Activated naive CD8-positive, alpha-beta T cell treated with anti-CD3 and anti-CD28 coated beads, Interleukin-2, amount 50 U/mL, for 24 hours (primary cell): ENCODE results near the gene RNU6-7.

Experiments used
- ATAC-seq: fragments of 150-1000 bp; cut with Tn5 transposase; one replicate; pipeline ENCODE4 v1.10.0; 2021
- DNase-seq: peaks from one replicate; pipeline ENCODE4 v3.0.0; 2021
- H3K27ac Mint-ChIP-seq: one replicate; pipeline ENCODE4 v1.8.0; 2021; ENCODE audit warnings: mild to moderate bottlenecking, mixed read lengths
- H3K27me3 Mint-ChIP-seq: one replicate; pipeline ENCODE4 v1.8.0; 2021; ENCODE audit warnings: mixed read lengths
- H3K36me3 Mint-ChIP-seq: one replicate; pipeline ENCODE4 v1.8.0; 2021; ENCODE audit warnings: low read depth, mixed read lengths
- H3K4me1 Mint-ChIP-seq: one replicate; pipeline ENCODE4 v1.8.0; 2021; ENCODE audit warnings: mixed read lengths
- H3K4me3 Mint-ChIP-seq: one replicate; pipeline ENCODE4 v1.8.0; 2021; ENCODE audit warnings: mild to moderate bottlenecking, moderate library complexity, mixed read lengths
- H3K9me3 Mint-ChIP-seq: one replicate; pipeline ENCODE4 v1.8.0; 2021; ENCODE audit warnings: mixed read lengths

The RNU6-7 gene

DNA sequence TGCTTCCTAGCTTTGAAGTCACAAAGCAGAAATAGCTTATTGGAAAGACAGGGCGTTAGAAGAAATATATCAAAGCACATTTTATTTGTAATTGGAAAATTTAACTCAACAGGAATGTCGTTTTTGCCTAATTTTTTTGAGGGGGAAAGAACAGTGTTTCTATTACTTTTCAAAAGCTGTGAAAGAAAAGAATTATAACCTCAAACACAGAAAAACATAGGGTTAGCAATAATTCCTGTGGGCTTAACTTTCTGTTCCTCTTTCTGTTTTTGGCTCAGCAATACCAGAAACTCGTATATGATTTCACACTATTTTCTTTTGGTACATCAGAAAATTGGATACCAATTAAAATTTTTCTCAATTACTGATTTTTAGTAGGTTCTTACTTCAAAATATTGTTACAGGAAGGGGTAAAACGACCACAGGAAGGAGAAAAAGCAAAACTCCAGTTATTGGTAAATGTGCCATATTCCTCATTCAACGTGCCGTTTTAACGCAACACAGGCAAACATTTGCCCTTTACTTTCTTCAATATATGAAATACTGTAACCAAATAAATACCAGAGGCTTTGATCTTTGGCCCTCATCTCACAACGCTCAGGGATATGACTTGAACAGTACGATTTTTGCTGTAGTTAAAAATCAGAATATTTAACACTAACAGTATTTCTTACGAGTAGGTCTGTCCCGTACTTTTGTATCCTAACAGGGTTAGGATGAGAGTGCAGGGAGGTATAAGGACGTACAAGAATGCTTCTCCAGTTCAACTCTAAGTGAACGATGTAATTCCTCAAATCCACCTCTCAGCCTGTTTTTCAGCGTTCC, 1.3 kb upstream of the RNU6-7 start:
- H3K27ac Mint-ChIP-seq, result peak overlapping the region; percentile 100
- peaks cover 5% of the 10 kb centered on the region for H3K27me3 Mint-ChIP-seq
- DNase-seq (no peak), ATAC-seq (no peak)
- H3K9me3 Mint-ChIP-seq, result no peaks in the 10 kb centered on the region
- no peaks in the 10 kb centered on the region for H3K36me3 Mint-ChIP-seq
- H3K4me1 Mint-ChIP-seq, result peaks cover 57% of the 10 kb centered on the region
- peak overlapping the region; percentile 85 for H3K4me3 Mint-ChIP-seq

GRCh38 chr14:32201193-32201815, 541 bp upstream of the RNU6-7 start:
- H3K27ac Mint-ChIP-seq, result peak overlapping the region; percentile 100
- H3K4me1 Mint-ChIP-seq, result peaks cover 64% of the 10 kb centered on the region
- no peaks in the 10 kb centered on the region for H3K36me3 Mint-ChIP-seq
- DNase-seq (peak; percentile 85), ATAC-seq (peak; percentile 56)
- peak overlapping the region; percentile 85 for H3K4me3 Mint-ChIP-seq
- H3K9me3 Mint-ChIP-seq, result no peaks in the 10 kb centered on the region
- peaks cover 5% of the 10 kb centered on the region for H3K27me3 Mint-ChIP-seq

DNA sequence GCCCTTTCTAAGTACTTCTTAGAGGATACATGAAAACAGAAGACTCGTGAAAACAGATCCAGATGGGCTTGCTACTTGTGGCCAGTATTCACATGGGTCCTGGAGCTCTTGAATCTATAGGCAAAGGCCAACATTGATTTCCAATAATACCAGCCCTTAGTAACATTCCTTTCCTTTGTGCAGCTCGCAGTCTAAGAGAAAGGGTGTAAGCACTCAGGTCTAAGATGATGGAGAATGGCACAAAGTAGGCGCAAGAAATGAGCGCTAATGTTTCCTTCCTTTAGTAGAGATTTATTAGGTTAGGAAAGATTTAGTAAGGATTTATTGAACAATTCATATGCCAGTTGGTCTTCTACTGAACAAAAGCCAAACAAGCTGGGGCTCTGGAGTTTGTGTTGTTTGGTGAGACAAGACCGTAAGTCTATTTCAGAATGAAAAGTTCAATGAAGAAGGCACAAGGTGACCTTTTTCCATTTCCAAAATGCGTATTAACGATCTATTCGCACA, 699 bp downstream of the RNU6-7 start:
- H3K4me3 Mint-ChIP-seq, result peak overlapping the region; percentile 85
- no peaks in the 10 kb centered on the region for H3K9me3 Mint-ChIP-seq
- DNase-seq (no peak), ATAC-seq (no peak)
- H3K4me1 Mint-ChIP-seq, result peaks cover 66% of the 10 kb centered on the region
- H3K27ac Mint-ChIP-seq, result peak overlapping the region; percentile 100
- no peaks in the 10 kb centered on the region for H3K36me3 Mint-ChIP-seq
- H3K27me3 Mint-ChIP-seq, result peaks cover 7% of the 10 kb centered on the region

DNA sequence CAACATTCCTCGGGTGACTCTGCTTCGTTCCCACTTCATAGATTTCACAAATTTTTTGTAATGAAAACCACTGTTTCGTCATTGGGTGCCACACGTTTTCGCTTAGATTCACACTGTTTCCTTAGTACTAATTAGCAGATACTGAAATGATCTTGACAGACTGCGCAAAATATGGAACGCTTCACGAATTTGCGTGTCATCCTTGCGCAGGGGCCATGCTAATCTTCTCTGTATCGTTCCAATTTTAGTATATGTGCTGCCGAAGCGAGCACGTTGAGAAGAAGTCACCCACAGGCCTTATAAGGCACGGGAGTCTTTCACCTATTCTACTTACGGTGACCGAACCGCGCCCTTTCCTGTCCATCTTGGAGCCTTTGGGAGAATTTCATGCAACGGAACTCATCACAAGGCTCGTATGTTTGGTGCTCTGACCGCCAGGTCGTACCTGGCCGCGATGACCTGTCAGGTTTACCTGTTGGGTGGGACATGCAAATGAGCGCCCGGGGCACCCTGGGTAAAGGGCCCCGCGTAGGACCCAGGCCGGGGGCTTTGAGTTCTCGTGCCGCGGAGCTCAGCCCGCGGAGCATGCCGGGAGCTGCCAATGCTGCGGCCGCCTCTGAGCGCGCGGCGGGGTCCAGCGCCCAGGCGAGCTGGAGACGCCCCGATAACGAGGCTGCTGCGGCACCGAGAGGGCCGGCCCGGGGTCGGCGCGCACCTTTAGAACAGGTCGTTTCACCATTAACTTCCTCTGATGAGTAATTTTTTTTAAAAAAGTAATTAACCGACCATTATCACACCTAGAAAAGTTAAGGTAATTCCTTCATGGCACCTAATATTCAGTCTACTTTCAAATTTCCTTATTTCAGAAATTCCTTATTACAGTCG, 1.4 kb downstream of the RNU6-7 start, which contains the start of gene RNU6-8:
TSS of gene RNU6-8 (minus strand) at position 272 of the 885 bp plus-strand sequence.
- ATAC-seq (peak; percentile 82), DNase-seq (peak; percentile 85)
- H3K27ac Mint-ChIP-seq, result peak within 1 kb of the TSS; percentile 100
- peak within 1 kb of the TSS; percentile 85 for H3K4me3 Mint-ChIP-seq
- H3K36me3 Mint-ChIP-seq, result no peaks in the 10 kb centered on the region
- H3K4me1 Mint-ChIP-seq, result peaks cover 61% of the 10 kb centered on the region
- no peaks in the 10 kb centered on the region for H3K9me3 Mint-ChIP-seq
- H3K27me3 Mint-ChIP-seq, result peaks cover 5% of the 10 kb centered on the region

GRCh38 chr14:32203928-32204357, 2.1 kb downstream of the RNU6-7 start:
- no peaks in the 10 kb centered on the region for H3K36me3 Mint-ChIP-seq
- peak overlapping the region; percentile 100 for H3K27ac Mint-ChIP-seq
- H3K4me3 Mint-ChIP-seq, result peak overlapping the region; percentile 85
- no peaks in the 10 kb centered on the region for H3K9me3 Mint-ChIP-seq
- peaks cover 61% of the 10 kb centered on the region for H3K4me1 Mint-ChIP-seq
- DNase-seq (peak; percentile 7), ATAC-seq (no peak)
- H3K27me3 Mint-ChIP-seq, result peaks cover 5% of the 10 kb centered on the region

DNA sequence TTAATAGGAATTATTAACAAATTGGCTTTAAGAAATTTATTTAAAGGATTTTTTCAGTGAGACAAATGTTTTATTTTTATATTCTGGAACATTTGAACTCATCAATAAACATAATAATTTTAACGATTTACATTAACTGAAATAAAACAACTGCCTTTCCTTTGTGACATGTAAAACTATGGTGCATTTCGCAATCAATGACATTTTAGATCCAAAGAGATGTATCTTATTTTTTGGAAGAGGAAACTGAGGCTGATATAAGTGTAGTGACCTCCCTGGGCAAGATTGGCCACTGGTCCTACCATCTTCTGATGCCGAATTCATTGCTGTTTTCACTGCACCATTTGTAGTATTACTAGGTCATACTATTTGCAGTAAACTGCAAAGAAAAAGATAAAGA, 3.7 kb downstream of the RNU6-7 start:
- DNase-seq (no peak), ATAC-seq (no peak)
- Mint-ChIP-seq H3K9me3 (no peaks in the 10 kb centered on the region), H3K4me3 (peak overlapping the region; percentile 7), H3K4me1 (peaks cover 54% of the 10 kb centered on the region), H3K27ac (peak overlapping the region; percentile 34), H3K36me3 (no peaks in the 10 kb centered on the region), H3K27me3 (peaks cover 5% of the 10 kb centered on the region)

- peak overlapping the region; percentile 7 for H3K4me3 Mint-ChIP-seq
Measured at GRCh38 chr14:32205984-32206383, 4.1 kb downstream of the RNU6-7 start.

DNA sequence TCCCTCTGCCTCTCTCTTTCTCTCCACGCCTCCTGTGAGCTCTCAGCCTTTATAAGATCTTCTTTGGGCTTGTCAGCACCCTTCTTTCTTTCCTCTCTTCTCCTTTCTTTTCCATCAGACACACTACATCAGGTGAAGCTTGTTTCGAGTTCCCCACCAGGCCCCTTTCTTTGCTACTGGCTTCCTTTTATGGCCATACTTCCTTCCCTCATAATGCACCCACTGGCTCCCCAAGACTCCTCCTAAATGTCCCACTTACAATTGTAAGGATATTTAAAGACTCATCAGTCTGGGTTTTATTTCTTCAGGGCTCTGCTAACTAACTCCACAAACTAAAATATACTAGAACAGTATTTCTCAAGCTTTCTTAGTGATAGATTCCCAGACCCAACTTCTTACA, 4.7 kb downstream of the RNU6-7 start:
- no peak for DNase-seq
- Mint-ChIP-seq H3K9me3 (no peaks in the 10 kb centered on the region), H3K36me3 (no peaks in the 10 kb centered on the region), H3K27ac (peak overlapping the region; percentile 34), H3K4me1 (peaks cover 45% of the 10 kb centered on the region), H3K4me3 (no peak overlapping the region), H3K27me3 (peaks cover 5% of the 10 kb centered on the region)
- ATAC-seq, result no peak

More at GRCh38 chr14:32205984-32206383, 4.1 kb downstream of the RNU6-7 start:
- Mint-ChIP-seq H3K27ac (peak overlapping the region; percentile 34), H3K27me3 (peaks cover 5% of the 10 kb centered on the region), H3K9me3 (no peaks in the 10 kb centered on the region), H3K4me1 (peaks cover 50% of the 10 kb centered on the region), H3K36me3 (no peaks in the 10 kb centered on the region)
- DNase-seq (no peak), ATAC-seq (no peak)

GRCh38 chr14:32208490-32208889, 6.6 kb downstream of the RNU6-7 start:
- Mint-ChIP-seq H3K9me3 (no peaks in the 10 kb centered on the region), H3K4me3 (no peak overlapping the region), H3K4me1 (peaks cover 29% of the 10 kb centered on the region), H3K27ac (no peak overlapping the region), H3K36me3 (no peaks in the 10 kb centered on the region), H3K27me3 (peaks cover 4% of the 10 kb centered on the region)
- ATAC-seq (no peak), DNase-seq (no peak)

DNA sequence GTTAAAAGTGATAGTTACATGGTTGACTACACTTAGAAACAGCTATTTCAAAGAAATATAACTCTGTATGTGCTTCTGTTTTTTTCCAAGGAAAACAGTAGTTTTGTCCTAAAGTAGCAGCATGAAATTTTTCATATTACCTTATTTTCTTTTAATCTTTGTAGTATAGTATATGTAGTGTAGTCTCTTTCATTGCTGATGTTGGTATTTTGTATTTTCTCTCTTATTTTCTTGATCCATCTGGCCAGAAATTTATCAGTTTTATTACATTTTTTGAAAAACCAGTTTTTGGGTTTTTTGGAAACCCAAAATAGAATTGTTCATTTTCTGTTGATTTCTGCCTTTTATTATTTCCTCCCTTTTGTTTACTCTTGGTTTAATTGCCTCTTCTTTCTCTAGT, 7.6 kb downstream of the RNU6-7 start:
- Mint-ChIP-seq H3K4me3 (no peak overlapping the region), H3K27ac (no peak overlapping the region), H3K27me3 (peaks cover 2% of the 10 kb centered on the region), H3K4me1 (peaks cover 20% of the 10 kb centered on the region), H3K9me3 (no peaks in the 10 kb centered on the region), H3K36me3 (no peaks in the 10 kb centered on the region)
- no peak for DNase-seq
- no peak for ATAC-seq

- peaks cover 6% of the 10 kb centered on the region for H3K4me1 Mint-ChIP-seq
- ATAC-seq (no peak), DNase-seq (no peak)
- H3K27ac Mint-ChIP-seq, result no peak overlapping the region
- no peaks in the 10 kb centered on the region for H3K9me3 Mint-ChIP-seq
- H3K36me3 Mint-ChIP-seq, result no peaks in the 10 kb centered on the region
- H3K27me3 Mint-ChIP-seq, result peaks cover 2% of the 10 kb centered on the region
- H3K4me3 Mint-ChIP-seq, result no peak overlapping the region
Measured at GRCh38 chr14:32211068-32211404, 9.2 kb downstream of the RNU6-7 start.

DNA sequence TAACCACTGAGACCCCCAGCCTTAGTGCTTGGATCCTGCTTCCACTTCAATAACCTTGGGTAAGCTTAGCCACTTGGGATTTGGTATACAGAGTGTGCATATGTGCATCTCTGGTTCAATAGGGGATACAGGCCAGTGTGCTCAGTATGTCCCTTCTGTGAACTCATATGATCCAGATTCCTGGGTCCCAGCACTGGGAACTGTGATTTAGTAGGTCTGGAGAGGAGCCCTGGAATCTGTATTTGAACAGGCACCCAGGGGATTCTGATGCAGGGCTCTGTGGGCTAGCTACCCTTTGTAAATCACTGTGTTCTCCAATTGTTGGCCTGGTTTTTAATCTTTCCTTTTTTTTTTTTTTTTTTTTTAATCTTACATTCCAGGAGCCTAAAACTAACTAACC, 11.0 kb downstream of the RNU6-7 start:
- H3K9me3 Mint-ChIP-seq, result no peaks in the 10 kb centered on the region
- peaks cover 4% of the 10 kb centered on the region for H3K4me1 Mint-ChIP-seq
- no peaks in the 10 kb centered on the region for H3K27me3 Mint-ChIP-seq
- no peaks in the 10 kb centered on the region for H3K36me3 Mint-ChIP-seq
- DNase-seq (no peak), ATAC-seq (no peak)
- H3K27ac Mint-ChIP-seq, result no peak overlapping the region
- H3K4me3 Mint-ChIP-seq, result no peak overlapping the region

DNA sequence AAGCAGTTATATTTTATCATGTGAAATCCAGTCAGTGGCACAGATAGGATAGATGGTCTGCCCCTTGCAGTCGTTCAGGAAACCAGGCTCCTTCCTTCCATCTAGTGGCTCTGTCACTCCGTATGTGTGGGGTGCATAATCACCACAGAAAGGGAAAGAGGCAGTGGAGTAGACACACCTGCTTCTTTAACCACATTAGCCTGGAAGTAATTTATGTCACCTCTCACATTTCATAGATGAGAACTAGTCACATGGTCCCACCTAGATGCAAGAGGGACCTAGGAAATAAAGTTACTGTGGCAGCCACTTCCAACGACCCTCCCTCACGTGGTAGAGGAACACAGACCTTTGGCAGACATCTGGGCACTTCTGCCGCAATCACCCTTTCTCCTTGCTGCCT, 15.5 kb downstream of the RNU6-7 start:
- Mint-ChIP-seq H3K27me3 (no peaks in the 10 kb centered on the region), H3K4me1 (peaks cover 4% of the 10 kb centered on the region), H3K4me3 (no peak overlapping the region), H3K27ac (no peak overlapping the region), H3K9me3 (no peaks in the 10 kb centered on the region), H3K36me3 (no peaks in the 10 kb centered on the region)
- DNase-seq, result no peak
- ATAC-seq, result peak; percentile 81

GRCh38 chr14:32224737-32225377, 23.0 kb downstream of the RNU6-7 start:
- peaks cover 2% of the 10 kb centered on the region for H3K27me3 Mint-ChIP-seq
- ATAC-seq, result peak; percentile 84

More at GRCh38 chr14:32224737-32225377, 23.0 kb downstream of the RNU6-7 start:
- H3K27ac Mint-ChIP-seq, result no peak overlapping the region
- H3K4me3 Mint-ChIP-seq, result no peak overlapping the region
- peak; percentile 11 for DNase-seq
- H3K36me3 Mint-ChIP-seq, result no peaks in the 10 kb centered on the region
- no peaks in the 10 kb centered on the region for H3K9me3 Mint-ChIP-seq
- H3K4me1 Mint-ChIP-seq, result peaks cover 2% of the 10 kb centered on the region
